Measurements from ENCODE around the gene SYNE2. TPM values are rescaled to one million over a fixed set of nuclear protein-coding genes. Genes with fewer than 3 reads are reported as not detected.

Gene SYNE2
- total RNA-seq, 1 donor = 13.4 TPM

DNA sequence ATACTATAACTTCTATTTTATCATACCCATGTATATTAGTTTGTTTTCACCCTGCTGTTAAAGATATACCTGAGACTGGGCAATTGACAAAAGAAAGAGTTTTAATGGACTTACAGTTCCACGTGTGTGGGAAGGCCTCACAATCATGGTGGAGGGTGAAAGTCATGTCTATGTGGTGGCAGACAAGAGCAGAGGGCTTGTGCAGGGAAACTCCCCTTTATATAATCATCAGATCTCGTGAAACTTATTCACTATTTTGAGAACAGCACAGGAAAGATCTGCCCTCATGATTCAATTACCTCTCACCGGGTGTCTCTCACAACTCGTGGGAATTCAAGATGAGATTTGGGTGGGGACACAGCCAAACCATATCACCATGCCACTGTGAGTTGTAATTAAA lies 135.8 kb downstream of the SYNE2 start:
- H3K4me3 ChIP-seq (ENCODE audit: low read depth, low read length) = no peak overlapping the region
- TF ChIP-seq, protein P1, sequence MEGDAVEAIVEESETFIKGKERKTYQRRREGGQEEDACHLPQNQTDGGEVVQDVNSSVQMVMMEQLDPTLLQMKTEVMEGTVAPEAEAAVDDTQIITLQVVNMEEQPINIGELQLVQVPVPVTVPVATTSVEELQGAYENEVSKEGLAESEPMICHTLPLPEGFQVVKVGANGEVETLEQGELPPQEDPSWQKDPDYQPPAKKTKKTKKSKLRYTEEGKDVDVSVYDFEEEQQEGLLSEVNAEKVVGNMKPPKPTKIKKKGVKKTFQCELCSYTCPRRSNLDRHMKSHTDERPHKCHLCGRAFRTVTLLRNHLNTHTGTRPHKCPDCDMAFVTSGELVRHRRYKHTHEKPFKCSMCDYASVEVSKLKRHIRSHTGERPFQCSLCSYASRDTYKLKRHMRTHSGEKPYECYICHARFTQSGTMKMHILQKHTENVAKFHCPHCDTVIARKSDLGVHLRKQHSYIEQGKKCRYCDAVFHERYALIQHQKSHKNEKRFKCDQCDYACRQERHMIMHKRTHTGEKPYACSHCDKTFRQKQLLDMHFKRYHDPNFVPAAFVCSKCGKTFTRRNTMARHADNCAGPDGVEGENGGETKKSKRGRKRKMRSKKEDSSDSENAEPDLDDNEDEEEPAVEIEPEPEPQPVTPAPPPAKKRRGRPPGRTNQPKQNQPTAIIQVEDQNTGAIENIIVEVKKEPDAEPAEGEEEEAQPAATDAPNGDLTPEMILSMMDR (IDR thresholded peaks at IDR 0.05; ENCODE audit: insufficient read depth, low read depth, low read length) = no peak
- DNase-seq (ENCODE audit: low read depth) = no peak

DNA sequence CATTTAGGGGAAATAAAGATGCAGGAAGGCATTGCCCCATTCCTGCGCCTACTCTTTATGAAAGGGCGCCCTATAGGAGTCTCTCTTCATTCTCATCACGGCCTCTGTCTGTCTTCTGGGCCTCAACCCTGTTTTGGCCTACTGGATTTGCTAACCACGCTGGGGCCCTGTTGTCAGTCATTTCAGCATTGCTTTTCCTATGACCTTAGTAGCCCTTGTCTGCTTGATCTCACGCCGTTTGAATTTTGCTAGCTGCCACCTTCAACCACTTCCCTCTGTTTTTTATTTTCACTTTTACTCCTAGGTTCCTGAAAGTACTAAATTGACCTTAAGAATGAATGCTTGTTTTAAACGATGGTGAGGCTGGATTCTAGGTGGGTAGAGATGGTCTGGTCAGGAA lies 139.0 kb downstream of the SYNE2 start:
- H3K4me3 ChIP-seq (ENCODE audit: low read depth, low read length) = no peak overlapping the region
- TF ChIP-seq, protein P1 (IDR thresholded peaks at IDR 0.05; ENCODE audit: insufficient read depth, low read depth, low read length) = no peak
- no peak for DNase-seq (ENCODE audit: low read depth)

DNA sequence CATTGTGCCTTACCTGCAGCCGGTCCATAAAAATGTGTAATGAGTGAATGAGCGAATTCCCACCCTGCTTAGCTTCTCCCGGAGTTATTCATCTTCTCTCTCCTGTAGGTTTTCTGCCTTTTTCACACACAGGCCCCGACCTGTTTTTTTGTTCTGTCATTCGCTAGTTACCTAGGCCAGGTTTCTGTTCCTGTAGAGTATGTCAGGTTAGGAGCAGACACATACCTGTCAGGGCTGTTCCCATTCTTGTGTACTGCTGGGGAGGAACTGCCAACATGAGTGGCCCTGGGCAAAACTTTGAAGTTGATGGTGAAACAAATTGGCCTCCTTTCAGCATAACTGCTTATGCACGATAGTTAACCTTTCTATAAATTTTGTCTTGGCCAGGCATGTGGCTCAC lies 140.1 kb downstream of the SYNE2 start:
- H3K4me3 ChIP-seq (ENCODE audit: low read depth, low read length) = no peak overlapping the region
- DNase-seq (ENCODE audit: low read depth) = no peak
- TF ChIP-seq, protein P1 (IDR thresholded peaks at IDR 0.05; ENCODE audit: insufficient read depth, low read depth, low read length) = no peak

DNA sequence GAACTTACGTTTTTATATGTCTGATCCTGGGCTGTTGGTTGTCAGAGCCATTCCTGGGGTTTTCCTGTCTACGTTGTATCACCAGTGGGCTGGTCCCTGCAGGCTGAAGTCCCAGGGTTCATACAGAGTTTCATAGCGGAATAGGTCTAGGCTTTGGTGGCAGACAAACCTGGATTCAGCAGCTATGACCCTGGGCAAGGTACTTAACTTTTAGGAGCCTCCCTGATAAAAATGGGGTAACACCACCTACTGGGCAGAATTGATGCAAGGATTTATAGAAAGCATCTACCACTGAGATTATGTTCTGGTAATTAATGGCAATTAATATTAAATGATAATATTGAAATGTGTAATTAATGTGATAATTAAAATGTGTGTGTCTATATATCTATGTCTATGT lies 141.2 kb downstream of the SYNE2 start:
- no peak overlapping the region for H3K4me3 ChIP-seq (ENCODE audit: low read depth, low read length)
- TF ChIP-seq, protein P1 (IDR thresholded peaks at IDR 0.05; ENCODE audit: insufficient read depth, low read depth, low read length) = peak; percentile 33
- peak; percentile 18 for DNase-seq (ENCODE audit: low read depth)

DNA sequence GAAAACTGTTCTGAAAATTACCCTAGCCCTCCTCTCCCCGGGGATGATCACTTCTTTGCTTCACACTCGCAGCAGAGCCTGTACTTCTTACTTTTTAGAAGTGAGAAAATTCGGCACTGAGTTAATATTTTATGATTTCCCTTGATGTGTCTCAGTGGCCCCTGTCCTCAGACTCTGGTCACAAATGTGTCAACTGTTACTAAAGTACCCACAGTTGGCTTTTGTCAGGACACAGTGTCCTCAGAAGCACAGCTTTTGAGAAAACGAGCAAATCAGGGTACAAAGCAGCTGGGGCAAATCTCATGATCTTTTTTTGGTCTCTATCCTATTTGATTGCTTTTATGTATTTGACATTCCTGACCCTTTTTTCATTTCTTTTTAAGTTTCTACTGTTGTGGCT lies 142.5 kb downstream of the SYNE2 start:
- TF ChIP-seq, protein P1 (IDR thresholded peaks at IDR 0.05; ENCODE audit: insufficient read depth, low read depth, low read length) = no peak
- no peak for DNase-seq (ENCODE audit: low read depth)

DNA sequence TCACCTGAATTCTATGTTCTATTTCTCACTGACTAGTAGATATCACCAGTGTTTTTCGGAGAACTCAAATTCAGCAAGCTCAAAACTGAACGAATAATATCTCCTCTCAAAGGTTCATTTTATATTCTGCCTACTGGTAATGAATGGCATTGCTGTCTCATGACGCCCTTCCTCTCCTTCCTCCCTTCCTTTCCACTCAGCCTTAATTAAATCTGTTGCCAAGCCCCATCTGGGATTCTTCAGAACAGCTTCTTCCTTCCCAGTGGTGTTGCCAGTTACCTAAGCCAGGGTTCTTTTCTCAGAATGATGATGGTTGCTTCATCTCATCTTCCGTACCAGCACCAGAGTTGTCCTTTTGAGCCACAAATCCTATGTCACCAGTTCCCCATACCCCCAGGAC lies 143.2 kb downstream of the SYNE2 start:
- DNase-seq (ENCODE audit: low read depth) = no peak
- no peak overlapping the region for H3K4me3 ChIP-seq (ENCODE audit: low read depth, low read length)
- TF ChIP-seq, protein P1 (IDR thresholded peaks at IDR 0.05; ENCODE audit: insufficient read depth, low read depth, low read length) = no peak

More for the DNA sequence above, 142.5 kb downstream of the SYNE2 start:
- no peak overlapping the region for H3K4me3 ChIP-seq (ENCODE audit: low read depth, low read length)

DNA sequence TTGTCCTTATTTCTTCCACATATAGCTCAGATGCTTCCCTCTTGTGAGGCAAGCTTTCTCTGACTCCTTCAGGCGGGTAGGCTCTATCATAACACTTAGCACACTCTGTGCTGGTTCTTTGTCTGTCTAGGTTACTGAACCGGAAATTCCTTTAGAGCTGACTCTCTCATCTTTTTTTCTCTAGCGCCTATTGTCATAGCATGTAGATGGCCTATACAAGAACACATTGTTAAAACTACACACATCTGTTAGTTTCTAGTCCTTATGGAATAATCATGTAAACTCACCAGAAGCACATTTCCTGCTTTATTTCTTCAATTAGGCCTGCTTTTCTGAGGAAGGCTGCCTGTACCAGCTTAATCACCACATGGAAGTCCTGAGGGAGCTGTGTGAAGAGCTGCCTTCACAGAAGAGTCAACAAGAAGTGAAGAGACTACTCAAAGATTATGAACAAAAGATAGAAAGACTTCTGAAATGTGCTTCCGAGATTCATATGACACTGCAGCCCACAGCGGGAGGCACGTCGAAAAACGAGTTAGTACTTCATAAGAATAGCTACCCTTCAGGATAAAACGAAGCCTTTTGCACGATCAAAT lies 143.9 kb downstream of the SYNE2 start:
- DNase-seq (ENCODE audit: low read depth) = no peak
- TF ChIP-seq, protein P1 (IDR thresholded peaks at IDR 0.05; ENCODE audit: insufficient read depth, low read depth, low read length) = no peak
- H3K4me3 ChIP-seq (ENCODE audit: low read depth, low read length) = no peak overlapping the region
